ENCODE results near the gene IFI27L1. TPM values are rescaled to one million over a fixed set of nuclear protein-coding genes. Genes with fewer than 3 reads are reported as not detected.

IFI27L1 gene
- total and polyA plus RNA-seq, 2 of the 13 experiments (the other 11 are each of a cell fraction or from before 2014, with no cell fraction given) = 11.9 to 19.0 TPM

DNA sequence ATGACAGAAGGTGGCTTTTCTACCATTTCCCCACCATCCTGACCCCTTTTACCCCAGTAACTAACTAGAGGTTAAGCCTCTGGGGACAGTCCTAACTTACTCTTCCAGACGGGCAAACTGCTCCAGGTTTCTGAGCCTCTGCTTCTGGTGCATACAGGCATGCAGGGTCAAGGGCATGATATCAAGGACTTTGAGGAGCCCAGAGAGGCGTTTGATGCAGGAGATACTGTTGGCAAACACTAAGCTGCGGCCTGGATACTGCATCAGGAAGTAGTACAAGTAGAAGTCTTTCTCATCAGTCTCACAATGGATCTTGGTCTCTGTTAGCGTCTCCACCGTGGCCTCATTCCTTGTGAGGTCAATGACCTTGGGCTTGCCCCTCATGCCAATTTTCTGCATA is 21.1 kb upstream of the IFI27L1 start (continued):
- TF ChIP-seq FOSL1 (CRISPR knock-in tag; IDR thresholded peaks at IDR 0.05; ENCODE audit: borderline replicate concordance) (no peak), ZFAT (CRISPR knock-in tag; conservative IDR thresholded peaks at IDR 0.05) (no peak), ZNF256 (CRISPR knock-in tag; conservative IDR thresholded peaks at IDR 0.05) (no peak), NR1H2 (CRISPR knock-in tag; IDR thresholded peaks at IDR 0.05; ENCODE audit: borderline replicate concordance, low read depth) (no peak), SNAI1 (CRISPR knock-in tag; IDR thresholded peaks at IDR 0.05; ENCODE audit: borderline replicate concordance) (no peak), LCORL (IDR thresholded peaks at IDR 0.05) (no peak), LCORL (CRISPR knock-in tag; IDR thresholded peaks at IDR 0.05) (no peak), POLR2AphosphoS5 (IDR thresholded peaks at IDR 0.05; ENCODE audit: low read depth, low read length) (no peak), PRPF4 (IDR thresholded peaks at IDR 0.05; ENCODE audit: low read depth, low read length, poor library complexity, severe bottlenecking) (no peak), KDM2A (CRISPR knock-in tag; IDR thresholded peaks at IDR 0.05; ENCODE audit: borderline replicate concordance, low read depth) (no peak), RFX5 (IDR thresholded peaks at IDR 0.05; ENCODE audit: low read depth, low read length) (no peak), ZFP36L1 (CRISPR knock-in tag; IDR thresholded peaks at IDR 0.05) (no peak), GATAD2A (CRISPR knock-in tag; IDR thresholded peaks at IDR 0.05) (peak; percentile 38; the same call in 1 of the 2 replicates), ZBTB8A (CRISPR knock-in tag; IDR thresholded peaks at IDR 0.05; ENCODE audit: borderline replicate concordance, low read depth) (no peak), EP300 (IDR thresholded peaks at IDR 0.05; ENCODE audit: low read depth in 2 of 2, low read length in 2 of 2) (peak in 1 of 2 experiments; percentile 58; a peak in 1 of 4 replicates), EP300 (CRISPR knock-in tag; IDR thresholded peaks at IDR 0.05; ENCODE audit: borderline replicate concordance) (no peak), PHB2 (IDR thresholded peaks at IDR 0.05; ENCODE audit: partially characterized antibody) (no peak), ZSCAN21 (CRISPR knock-in tag; IDR thresholded peaks at IDR 0.05; ENCODE audit: borderline replicate concordance) (no peak), RXRA (CRISPR knock-in tag; IDR thresholded peaks at IDR 0.05) (peak; percentile 61; the same call in 1 of the 2 replicates), ZNF75D (CRISPR knock-in tag; IDR thresholded peaks at IDR 0.05; ENCODE audit: borderline replicate concordance) (no peak), CBFB (CRISPR knock-in tag; IDR thresholded peaks at IDR 0.05) (no peak), HMG20B (CRISPR knock-in tag; conservative IDR thresholded peaks at IDR 0.05) (no peak)
- TF ChIP-seq, protein P1, sequence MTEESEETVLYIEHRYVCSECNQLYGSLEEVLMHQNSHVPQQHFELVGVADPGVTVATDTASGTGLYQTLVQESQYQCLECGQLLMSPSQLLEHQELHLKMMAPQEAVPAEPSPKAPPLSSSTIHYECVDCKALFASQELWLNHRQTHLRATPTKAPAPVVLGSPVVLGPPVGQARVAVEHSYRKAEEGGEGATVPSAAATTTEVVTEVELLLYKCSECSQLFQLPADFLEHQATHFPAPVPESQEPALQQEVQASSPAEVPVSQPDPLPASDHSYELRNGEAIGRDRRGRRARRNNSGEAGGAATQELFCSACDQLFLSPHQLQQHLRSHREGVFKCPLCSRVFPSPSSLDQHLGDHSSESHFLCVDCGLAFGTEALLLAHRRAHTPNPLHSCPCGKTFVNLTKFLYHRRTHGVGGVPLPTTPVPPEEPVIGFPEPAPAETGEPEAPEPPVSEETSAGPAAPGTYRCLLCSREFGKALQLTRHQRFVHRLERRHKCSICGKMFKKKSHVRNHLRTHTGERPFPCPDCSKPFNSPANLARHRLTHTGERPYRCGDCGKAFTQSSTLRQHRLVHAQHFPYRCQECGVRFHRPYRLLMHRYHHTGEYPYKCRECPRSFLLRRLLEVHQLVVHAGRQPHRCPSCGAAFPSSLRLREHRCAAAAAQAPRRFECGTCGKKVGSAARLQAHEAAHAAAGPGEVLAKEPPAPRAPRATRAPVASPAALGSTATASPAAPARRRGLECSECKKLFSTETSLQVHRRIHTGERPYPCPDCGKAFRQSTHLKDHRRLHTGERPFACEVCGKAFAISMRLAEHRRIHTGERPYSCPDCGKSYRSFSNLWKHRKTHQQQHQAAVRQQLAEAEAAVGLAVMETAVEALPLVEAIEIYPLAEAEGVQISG (CRISPR knock-in tag; IDR thresholded peaks at IDR 0.05) = 0 out of 2 replicates have a peak, but pooled peaks have one; percentile 21
- TF ChIP-seq, protein P2, sequence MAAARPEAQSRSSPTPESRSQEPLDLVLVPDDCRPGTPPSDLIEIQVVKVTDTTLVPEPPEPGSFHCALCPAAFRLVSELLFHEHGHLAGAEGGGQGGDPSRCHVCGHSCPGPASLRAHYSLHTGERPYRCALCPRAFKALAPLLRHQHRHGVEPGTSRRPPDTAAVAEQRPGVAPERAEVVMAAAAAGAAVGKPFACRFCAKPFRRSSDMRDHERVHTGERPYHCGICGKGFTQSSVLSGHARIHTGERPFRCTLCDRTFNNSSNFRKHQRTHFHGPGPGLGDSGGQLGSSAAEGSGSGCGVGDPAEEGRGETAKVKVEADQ (CRISPR knock-in tag; IDR thresholded peaks at IDR 0.05; ENCODE audit: borderline replicate concordance) = no peak
